Measurements from ENCODE around the gene GCN1. TPM values are rescaled to one million over a fixed set of nuclear protein-coding genes. Genes with fewer than 3 reads are reported as not detected.

Gene GCN1
- total and polyA plus RNA-seq, 2 of the 8 experiments (the other 6 are each of a cell fraction or from before 2014, with no cell fraction given), result 61.4 to 133 TPM

- no peak for TF ChIP-seq ASH2L (IDR thresholded peaks at IDR 0.05; ENCODE audit: low read length)
- TF ChIP-seq, protein P1, sequence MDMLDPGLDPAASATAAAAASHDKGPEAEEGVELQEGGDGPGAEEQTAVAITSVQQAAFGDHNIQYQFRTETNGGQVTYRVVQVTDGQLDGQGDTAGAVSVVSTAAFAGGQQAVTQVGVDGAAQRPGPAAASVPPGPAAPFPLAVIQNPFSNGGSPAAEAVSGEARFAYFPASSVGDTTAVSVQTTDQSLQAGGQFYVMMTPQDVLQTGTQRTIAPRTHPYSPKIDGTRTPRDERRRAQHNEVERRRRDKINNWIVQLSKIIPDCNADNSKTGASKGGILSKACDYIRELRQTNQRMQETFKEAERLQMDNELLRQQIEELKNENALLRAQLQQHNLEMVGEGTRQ (IDR thresholded peaks at IDR 0.05; ENCODE audit: low read length), result no peak
- no peak for TF ChIP-seq RXRA (IDR thresholded peaks at IDR 0.05; ENCODE audit: insufficient read depth, low read depth, low read length)
Observed at GRCh38 chr12:120150919-120151525, 43.5 kb downstream of the GCN1 start (continued).

Data from H1 (cell line).